ENCODE results near the gene CDR2L. TPM values are rescaled to one million over a fixed set of nuclear protein-coding genes. Genes with fewer than 3 reads are reported as not detected.

The CDR2L gene
- total and polyA plus RNA-seq, 2 experiments from 2014 or later, result 8.0 to 16.4 TPM

GRCh38 chr17:74943808-74944522 is 43.5 kb upstream of the CDR2L start:
- Histone ChIP-seq H3K4me1 (ENCODE audit: low read depth) (no peaks in the 10 kb centered on the region), H3K27ac (no peak overlapping the region), H3K9me3 (ENCODE audit: low read depth) (no peaks in the 10 kb centered on the region), H3K4me3 (no peak overlapping the region), H3K27me3 (peaks cover 74% of the 10 kb centered on the region), H3K36me3 (no peaks in the 10 kb centered on the region)
- no peak for DNase-seq (ENCODE audit: low read depth in 1 of 2, low spot score in 1 of 2)
- no peak for TF ChIP-seq CTCF (IDR thresholded peaks at IDR 0.05; ENCODE audit: low read depth, low read length)

- Histone ChIP-seq H3K4me1 (ENCODE audit: low read depth) (no peaks in the 10 kb centered on the region), H3K9me3 (ENCODE audit: low read depth) (no peaks in the 10 kb centered on the region), H3K27me3 (peaks cover 77% of the 10 kb centered on the region), H3K27ac (no peak overlapping the region), H3K36me3 (no peaks in the 10 kb centered on the region), H3K4me3 (no peak overlapping the region)
- no peak for DNase-seq (ENCODE audit: low read depth in 1 of 2, low spot score in 1 of 2)
- TF ChIP-seq CTCF (IDR thresholded peaks at IDR 0.05; ENCODE audit: low read depth, low read length), result no peak
Observed at GRCh38 chr17:74945543-74945942, 41.9 kb upstream of the CDR2L start.

GRCh38 chr17:74946641-74947040 is 40.8 kb upstream of the CDR2L start:
- Histone ChIP-seq H3K27ac (no peak overlapping the region), H3K4me3 (no peak overlapping the region), H3K4me1 (ENCODE audit: low read depth) (no peaks in the 10 kb centered on the region), H3K36me3 (no peaks in the 10 kb centered on the region), H3K9me3 (ENCODE audit: low read depth) (no peaks in the 10 kb centered on the region), H3K27me3 (peaks cover 75% of the 10 kb centered on the region)
- TF ChIP-seq CTCF (IDR thresholded peaks at IDR 0.05; ENCODE audit: low read depth, low read length), result no peak
- DNase-seq (ENCODE audit: low read depth in 1 of 2, low spot score in 1 of 2), result no peak

GRCh38 chr17:74947041-74947754 is 40.2 kb upstream of the CDR2L start:
- Histone ChIP-seq H3K9me3 (ENCODE audit: low read depth) (no peaks in the 10 kb centered on the region), H3K4me3 (no peak overlapping the region), H3K36me3 (no peaks in the 10 kb centered on the region), H3K27me3 (peaks cover 75% of the 10 kb centered on the region), H3K4me1 (ENCODE audit: low read depth) (no peaks in the 10 kb centered on the region), H3K27ac (no peak overlapping the region)
- no peak for TF ChIP-seq CTCF (IDR thresholded peaks at IDR 0.05; ENCODE audit: low read depth, low read length)
- DNase-seq (ENCODE audit: low read depth in 1 of 2, low spot score in 1 of 2), result no peak

GRCh38 chr17:74949455-74950115 is 37.8 kb upstream of the CDR2L start:
- Histone ChIP-seq H3K36me3 (no peaks in the 10 kb centered on the region), H3K27me3 (peaks cover 55% of the 10 kb centered on the region), H3K4me3 (no peak overlapping the region), H3K27ac (no peak overlapping the region), H3K9me3 (ENCODE audit: low read depth) (no peaks in the 10 kb centered on the region), H3K4me1 (ENCODE audit: low read depth) (no peaks in the 10 kb centered on the region)
- no peak for TF ChIP-seq CTCF (IDR thresholded peaks at IDR 0.05; ENCODE audit: low read depth, low read length)
- no peak for DNase-seq (ENCODE audit: low read depth in 1 of 2, low spot score in 1 of 2)

Data from cardiac muscle cell (in vitro differentiated cells and primary cell).